Heart left ventricle (tissue), 16 donors: ENCODE results near the gene ZNF688. TPM values are rescaled to one million over a fixed set of nuclear protein-coding genes. Genes with fewer than 3 reads are reported as not detected.

Experiments
- ATAC-seq, 4 donors: fragments of 200-7000 bp; cut with Tn5 transposase; one replicate each; pipeline ENCODE4 v1.9.1; 2020 to 2022; ENCODE audit warnings: moderate library complexity in 4 of 4, mild to moderate bottlenecking in 3 of 4, moderate number of reproducible peaks in 1 of 4
- DNase-seq, 5 donors: peaks; one replicate each; pipeline ENCODE4 v3.0.0-alpha.2; 2020
- H3K27ac ChIP-seq, 12 donors: fragments of 200-600 bp; sonication (generic) in 4 of 12; one replicate each; pipeline versions ENCODE4 v1.5.0 to v1.8.0; 2016 to 2022; ENCODE audit warnings: mild to moderate bottlenecking in 2 of 12
- H3K27me3 ChIP-seq, 9 donors: fragments of 200-600 bp; sonication (generic) in 2 of 9; one replicate each; pipeline versions ENCODE4 v1.5.1 to v1.8.0; 2016 to 2022; ENCODE audit warnings: mild to moderate bottlenecking in 3 of 9
- H3K36me3 ChIP-seq, 9 donors: fragments of 200-600 bp; sonication (generic) in 2 of 9; one replicate each; pipeline versions ENCODE4 v1.5.0 to v1.8.0; 2018 to 2022; ENCODE audit warnings: mild to moderate bottlenecking in 2 of 9
- H3K4me1 ChIP-seq, 12 donors: fragments of 200-600 bp; sonication (generic) in 4 of 12; one replicate each; pipeline versions ENCODE4 v1.5.0 to v1.8.0; 2016 to 2022; ENCODE audit warnings: mild to moderate bottlenecking in 3 of 12
- H3K4me3 ChIP-seq, 12 donors: fragments of 200-600 bp; sonication (generic) in 4 of 12; one replicate each; pipeline versions ENCODE4 v1.5.0 to v1.8.0; 2017 to 2022; ENCODE audit warnings: mild to moderate bottlenecking in 9 of 12, moderate library complexity in 4 of 12
- H3K9me3 ChIP-seq, 12 donors: fragments of 200-600 bp; sonication (generic) in 4 of 12; one replicate each; pipeline versions ENCODE4 v1.5.0 to v1.8.0; 2016 to 2022; ENCODE audit warnings: mild to moderate bottlenecking in 1 of 12
- POLR2A ChIP-seq, 2 donors: fragments of 450-650 bp; IDR thresholded peaks; one replicate each; pipeline ENCODE4 v1.6.1; 2017; ENCODE audit warnings: antibody characterized with exemption in 2 of 2, mild to moderate bottlenecking in 2 of 2, moderate library complexity in 2 of 2
- WGBS, 4 donors: extraction: QIAGEN DNeasy Blood & Tissue Kit in 2 of 4; methylation state at CpG; one replicate each; pipeline versions ENCODE4 v1.1.5 to v1.1.7; 2013 to 2018; 5-methylcytosine and 5-hydroxymethylcytosine counted together
- intact Hi-C, 10 donors: fragments of 100-400 bp; cut with DNase I; formaldehyde crosslinking; loops; one replicate each; pipeline versions ENCODE4 v1.11.1 to v1.14.2; 2022
- polyA plus RNA-seq, 2 donors: library from polyadenylated mRNA; stranded (reverse); fragments of 200-250 nt; gene quantifications; one replicate each; pipeline ENCODE4 v1.2.3, GENCODE V29; 2013
- total RNA-seq, 9 donors: library from RNA; depleted of rRNA in 2 of 9; stranded (reverse); fragments of >200 nt in 2 of 9; fragmentation: NEBNext Ultra II Directional in 3 of 9; extraction: Animal tissue kit (Norgen Biotek cat#: 25700) in 3 of 9; gene quantifications; one replicate each; pipeline versions ENCODE4 v1.1.0 to v1.2.4, GENCODE V29; 2016 to 2023
- TF ChIP-seq, protein P1 (sequence below), 12 donors: fragments of 200-600 bp; sonication (generic) in 4 of 12; IDR thresholded peaks; one replicate each; pipeline versions ENCODE4 v1.5.0 to v1.8.0; 2018 to 2022; ENCODE audit warnings: antibody characterized with exemption in 12 of 12, mild to moderate bottlenecking in 5 of 12
- donor health status: ischemic (EF 13 %, LVEDD 7.1; RV severe dilation, severe dysfunction).
- donor health status: healthy with polysubstance abuse.
- donor health status: DM: no; HTN: yes; CAD: no.
- donor health status: DM: no; HTN: no; CAD: no.
- donor health status: ischemic (EF 25% LVEDD 6.9; RV normal size, moderate dysfunction).
- donor health status: ischemic (EF 25% LVEDD 5.7; RV mildly dilated, moderate dysfunction).
- donor health status: healthy.
- donor health status: DM: yes; HTN: yes; CAD: no.
- donor health status: ischemic (EF 35%, LVEDD 5.7; RV mildly dilated, moderate dysfunction).
- donor health status: nonischemic (EF 11% LVEDD 7.7; RV severe dilation, severe dysfunction).
- donor health status: DM: yes; HTN: yes; CAD: no.
- donor health status: PGD.
- donor health status: ischemic (EF 29% LVEDD 5.4; RV normal size, mild dysfunction).
- donor health status: nonischemic (EF 23%, LVEDD 6.1; RV moderate dilation, normal function).

The ZNF688 gene
- total and polyA plus RNA-seq, 11 donors, result 7.6 to 15.7 (median 11.6) TPM

GRCh38 chr16:30570636-30571444 lies 674 bp downstream of the ZNF688 start:
- DNase-seq (peak in 2 of 5 donors; percentile 42 to 66), ATAC-seq (peak in 3 of 4 donors; percentile 2 to 12 (median 12))
- TF ChIP-seq POLR2A (IDR thresholded peaks at IDR 0.05), result no peak
- TF ChIP-seq, protein P1, sequence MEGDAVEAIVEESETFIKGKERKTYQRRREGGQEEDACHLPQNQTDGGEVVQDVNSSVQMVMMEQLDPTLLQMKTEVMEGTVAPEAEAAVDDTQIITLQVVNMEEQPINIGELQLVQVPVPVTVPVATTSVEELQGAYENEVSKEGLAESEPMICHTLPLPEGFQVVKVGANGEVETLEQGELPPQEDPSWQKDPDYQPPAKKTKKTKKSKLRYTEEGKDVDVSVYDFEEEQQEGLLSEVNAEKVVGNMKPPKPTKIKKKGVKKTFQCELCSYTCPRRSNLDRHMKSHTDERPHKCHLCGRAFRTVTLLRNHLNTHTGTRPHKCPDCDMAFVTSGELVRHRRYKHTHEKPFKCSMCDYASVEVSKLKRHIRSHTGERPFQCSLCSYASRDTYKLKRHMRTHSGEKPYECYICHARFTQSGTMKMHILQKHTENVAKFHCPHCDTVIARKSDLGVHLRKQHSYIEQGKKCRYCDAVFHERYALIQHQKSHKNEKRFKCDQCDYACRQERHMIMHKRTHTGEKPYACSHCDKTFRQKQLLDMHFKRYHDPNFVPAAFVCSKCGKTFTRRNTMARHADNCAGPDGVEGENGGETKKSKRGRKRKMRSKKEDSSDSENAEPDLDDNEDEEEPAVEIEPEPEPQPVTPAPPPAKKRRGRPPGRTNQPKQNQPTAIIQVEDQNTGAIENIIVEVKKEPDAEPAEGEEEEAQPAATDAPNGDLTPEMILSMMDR (IDR thresholded peaks at IDR 0.05), result no peak
- no peaks in the 10 kb centered on the region for H3K27me3 ChIP-seq
- peaks cover 0 to 10% (median 3%) of the 10 kb centered on the region in 9 donors for H3K36me3 ChIP-seq
- H3K27ac ChIP-seq, result peak overlapping the region; percentile 88 to 100 (median 98)
- H3K4me3 ChIP-seq, result peak overlapping the region; percentile 49 to 99 (median 83)
- WGBS, 4 donors, result 6 to 15% (median 7%) methylated on average over 7 to 22 of the region's 22 CpGs
- no peaks in the 10 kb centered on the region for H3K9me3 ChIP-seq
- intact Hi-C loops, result loop anchor here in 7 of 10 donors (1.0 to 5.0 kb wide), 7 partner anchors 14 to 81 kb away; partner anchors contain the start of genes ZNF747 (in 4 of the 7), ZNF768 (in 2 of the 7), PRR14 (in 1 of the 7) and ZNF785 (in 1 of the 7)
- peaks cover 3 to 41% (median 20%) of the 10 kb centered on the region in 12 donors for H3K4me1 ChIP-seq

DNA sequence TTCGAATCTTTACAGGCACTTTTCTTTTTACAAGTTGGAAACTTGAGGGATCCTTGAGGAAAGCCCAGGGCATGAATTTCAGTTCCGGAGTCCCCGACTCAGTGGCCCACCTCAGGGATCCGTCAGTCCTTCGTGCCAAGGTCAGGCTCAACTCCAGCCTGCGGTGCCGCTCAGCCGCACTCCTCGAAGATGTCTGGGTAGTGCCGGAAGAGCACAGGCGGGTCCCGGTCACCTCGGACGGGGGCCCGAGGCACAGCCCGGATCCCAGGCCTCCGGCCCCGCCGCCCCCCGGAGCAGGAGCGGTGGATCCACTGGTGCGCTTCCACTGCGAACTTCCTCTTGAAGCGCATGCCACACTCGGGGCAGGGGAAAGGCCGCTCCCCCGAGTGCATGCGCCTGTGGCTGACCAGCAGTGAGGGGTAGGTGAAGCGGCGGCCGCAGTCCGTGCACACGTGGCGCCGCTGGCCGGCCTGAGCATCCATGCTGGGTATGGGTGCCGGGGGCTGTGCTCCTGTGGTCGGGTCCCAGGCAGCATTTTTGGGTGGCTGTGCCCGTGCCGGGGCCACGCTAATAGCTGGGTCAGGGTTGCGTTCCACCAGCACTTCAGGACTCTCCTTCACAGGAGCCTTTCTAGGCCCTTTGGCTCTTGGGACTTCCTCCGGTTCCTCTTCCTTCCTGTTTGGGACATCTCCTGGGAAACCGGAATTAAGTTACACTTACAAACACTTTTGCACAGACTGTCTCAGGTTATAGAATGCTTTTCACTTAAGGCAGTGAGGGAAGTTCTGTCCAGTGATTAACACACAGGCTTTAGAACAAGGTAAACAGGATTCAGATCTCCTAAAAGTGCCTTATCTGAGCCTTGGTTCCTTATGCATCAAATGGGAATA lies 1.5 kb downstream of the ZNF688 start:
- ATAC-seq (no peak), DNase-seq (no peak)
- Histone ChIP-seq H3K4me1 (peaks cover 3 to 41% (median 20%) of the 10 kb centered on the region in 12 donors), H3K9me3 (no peaks in the 10 kb centered on the region), H3K27me3 (no peaks in the 10 kb centered on the region), H3K27ac (peak overlapping the region in 11 of 12 donors; percentile 88 to 100 (median 98)), H3K36me3 (peaks cover 0 to 10% (median 3%) of the 10 kb centered on the region in 9 donors), H3K4me3 (peak overlapping the region in 8 of 12 donors; percentile 74 to 91 (median 84))
- TF ChIP-seq, protein P1 (IDR thresholded peaks at IDR 0.05), result no peak
- TF ChIP-seq POLR2A (IDR thresholded peaks at IDR 0.05), result no peak
- 72 to 81% (median 77%) methylated on average over 18 to 44 of the region's 44 CpGs for WGBS, 4 donors
- intact Hi-C loops, result loop anchor here in 6 of 10 donors (5.0 kb wide), 5 partner anchors 33 to 82 kb away; partner anchors contain the start of genes ZNF747 (in 3 of the 6), ZNF768 (in 2 of the 6) and PRR14 (in 1 of the 6)

DNA sequence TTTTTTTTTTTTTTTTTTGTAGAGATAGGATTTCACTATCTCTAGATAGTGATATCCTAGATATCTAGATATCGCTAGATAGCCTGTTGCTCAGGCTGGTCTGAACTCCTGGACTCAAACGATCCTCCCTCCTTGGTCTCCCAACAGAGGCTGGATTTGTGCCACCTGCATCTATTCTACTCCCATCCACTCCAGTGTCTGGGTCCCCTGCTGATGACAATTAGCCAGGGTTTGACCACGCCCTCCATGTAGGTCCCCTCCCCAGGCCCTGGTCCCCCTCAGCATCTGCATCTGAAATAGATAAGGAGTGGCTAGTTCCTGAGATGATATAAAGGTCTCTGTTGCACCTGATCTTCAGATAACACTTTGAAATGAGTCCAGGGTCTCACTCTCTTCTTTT lies 2.2 kb downstream of the ZNF688 start:
- 92 to 96% (median 93%) methylated on average over 3 of the region's 3 CpGs for WGBS, 4 donors
- H3K4me3 ChIP-seq, result no peak overlapping the region
- intact Hi-C loops, result no loop called here
- peaks cover 0 to 10% (median 3%) of the 10 kb centered on the region in 9 donors for H3K36me3 ChIP-seq
- DNase-seq (no peak), ATAC-seq (no peak)
- TF ChIP-seq POLR2A (IDR thresholded peaks at IDR 0.05), result no peak
- TF ChIP-seq, protein P1 (IDR thresholded peaks at IDR 0.05), result no peak
- peaks cover 3 to 41% (median 20%) of the 10 kb centered on the region in 12 donors for H3K4me1 ChIP-seq
- no peaks in the 10 kb centered on the region for H3K9me3 ChIP-seq
- H3K27me3 ChIP-seq, result no peaks in the 10 kb centered on the region
- peak overlapping the region in 3 of 12 donors; percentile 24 to 96 (median 74) for H3K27ac ChIP-seq
